ENCODE data around the gene HDAC4. TPM values are rescaled to one million over a fixed set of nuclear protein-coding genes. Genes with fewer than 3 reads are reported as not detected.
A peak's percentile ranks its signal among the peaks of the same experiment; 100 is the strongest.

Gene HDAC4
- total and polyA plus RNA-seq, 7 donors = 7.9 to 329 (median 129) TPM

DNA sequence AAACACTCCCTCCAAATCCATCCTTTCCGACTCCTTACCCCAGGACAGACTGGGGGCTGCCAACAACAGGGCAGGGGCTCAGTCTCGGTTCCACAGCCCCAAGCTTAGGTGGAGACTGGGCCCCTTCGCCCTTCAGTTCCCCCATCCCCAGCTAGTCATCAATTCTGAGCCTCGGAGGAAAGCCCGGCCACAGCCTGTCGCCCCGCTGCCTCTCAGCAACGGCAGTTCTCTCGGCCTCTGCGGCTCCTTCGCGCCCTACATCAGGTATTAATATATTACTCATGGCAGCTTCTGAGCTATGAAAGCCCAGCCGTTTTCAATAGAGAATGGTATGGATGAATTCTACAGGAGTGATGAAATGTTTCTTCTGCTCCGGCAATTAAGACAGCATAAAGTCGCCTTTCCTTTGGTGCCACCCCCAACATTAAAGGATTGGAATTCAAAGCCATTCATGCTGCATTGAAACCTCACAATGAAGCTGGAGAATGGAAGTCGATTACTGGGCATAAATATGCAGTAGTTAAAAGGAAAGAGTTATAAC, 2.8 kb downstream of the HDAC4 start:
- peaks cover 51% of the 10 kb centered on the region for H3K4me1 ChIP-seq
- DNase-seq (no peak), ATAC-seq (no peak)
- no peak overlapping the region for H3K4me3 ChIP-seq
- H3K9me3 ChIP-seq = no peaks in the 10 kb centered on the region
- WGBS, 3 donors = 81 to 85% (median 83%) methylated on average over 16 of the region's 16 CpGs
- TF ChIP-seq, protein P1, sequence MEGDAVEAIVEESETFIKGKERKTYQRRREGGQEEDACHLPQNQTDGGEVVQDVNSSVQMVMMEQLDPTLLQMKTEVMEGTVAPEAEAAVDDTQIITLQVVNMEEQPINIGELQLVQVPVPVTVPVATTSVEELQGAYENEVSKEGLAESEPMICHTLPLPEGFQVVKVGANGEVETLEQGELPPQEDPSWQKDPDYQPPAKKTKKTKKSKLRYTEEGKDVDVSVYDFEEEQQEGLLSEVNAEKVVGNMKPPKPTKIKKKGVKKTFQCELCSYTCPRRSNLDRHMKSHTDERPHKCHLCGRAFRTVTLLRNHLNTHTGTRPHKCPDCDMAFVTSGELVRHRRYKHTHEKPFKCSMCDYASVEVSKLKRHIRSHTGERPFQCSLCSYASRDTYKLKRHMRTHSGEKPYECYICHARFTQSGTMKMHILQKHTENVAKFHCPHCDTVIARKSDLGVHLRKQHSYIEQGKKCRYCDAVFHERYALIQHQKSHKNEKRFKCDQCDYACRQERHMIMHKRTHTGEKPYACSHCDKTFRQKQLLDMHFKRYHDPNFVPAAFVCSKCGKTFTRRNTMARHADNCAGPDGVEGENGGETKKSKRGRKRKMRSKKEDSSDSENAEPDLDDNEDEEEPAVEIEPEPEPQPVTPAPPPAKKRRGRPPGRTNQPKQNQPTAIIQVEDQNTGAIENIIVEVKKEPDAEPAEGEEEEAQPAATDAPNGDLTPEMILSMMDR (IDR thresholded peaks at IDR 0.05) = no peak
- H3K36me3 ChIP-seq (ENCODE audit: insufficient read depth in 1 of 2, low read depth in 1 of 2) = no peaks in the 10 kb centered on the region
- H3K27ac ChIP-seq = peak overlapping the region; percentile 11
- intact Hi-C loops (cut with DNase I) = loop anchor here in 1 of 2 donors (5.0 to 10.0 kb wide), 2 partner anchors 86 to 253 kb away; no protein-coding TSS in a partner anchor
- H3K27me3 ChIP-seq (ENCODE audit: insufficient read depth in 3 of 3, low read length in 2 of 3) = no peaks in the 10 kb centered on the region

DNA sequence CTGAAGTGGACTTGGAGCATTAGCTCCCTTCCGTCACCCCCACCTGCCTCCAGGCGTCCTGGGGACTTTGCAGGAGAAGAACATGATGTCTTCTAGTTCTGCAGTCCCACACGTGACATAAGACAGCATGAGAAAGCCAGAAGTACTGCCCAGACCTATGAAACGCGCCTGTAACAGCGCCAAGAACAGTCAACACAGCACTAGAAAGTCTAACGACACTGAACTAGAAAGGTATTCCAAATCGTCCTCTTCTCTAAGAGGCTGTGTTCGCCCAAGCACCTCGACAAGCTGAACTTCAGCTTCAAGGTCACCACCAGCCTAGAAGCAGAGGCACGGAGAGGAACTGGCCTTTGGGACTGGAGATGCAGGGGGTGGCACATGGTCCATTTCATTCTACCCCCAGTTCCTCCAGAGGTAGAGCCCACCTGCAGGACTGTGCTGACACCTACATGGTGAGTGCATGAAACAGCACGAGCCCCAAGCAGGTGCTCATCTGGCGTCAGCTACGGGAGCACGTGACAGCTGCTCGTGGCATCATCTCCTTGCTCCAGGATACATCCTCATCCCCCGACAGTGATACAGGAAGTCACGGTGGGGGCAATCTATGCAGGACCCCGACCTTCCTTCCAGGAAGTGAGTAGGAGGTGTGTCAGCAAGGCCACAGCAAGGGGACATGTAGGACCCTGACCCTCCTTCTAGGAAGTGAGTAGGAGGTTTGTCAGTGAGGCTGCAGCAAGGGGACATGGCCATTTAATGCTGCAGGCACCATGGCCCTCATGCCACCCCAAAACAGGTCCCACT, 3.7 kb downstream of the HDAC4 start:
- Histone ChIP-seq H3K9me3 (no peaks in the 10 kb centered on the region), H3K27ac (peak overlapping the region; percentile 51), H3K4me3 (no peak overlapping the region), H3K36me3 (ENCODE audit: insufficient read depth in 1 of 2, low read depth in 1 of 2) (no peaks in the 10 kb centered on the region), H3K27me3 (ENCODE audit: insufficient read depth in 3 of 3, low read length in 2 of 3) (no peaks in the 10 kb centered on the region), H3K4me1 (peaks cover 49% of the 10 kb centered on the region)
- 41 to 63% (median 60%) methylated on average over 19 of the region's 19 CpGs for WGBS, 3 donors
- DNase-seq (peak in 1 of 2 donors; percentile 73), ATAC-seq (peak in 3 of 4 donors; percentile 14 to 30 (median 18))
- TF ChIP-seq, protein P1 (IDR thresholded peaks at IDR 0.05) = peak; percentile 6
- intact Hi-C loops (cut with DNase I) = loop anchor here in 1 of 2 donors (5.0 to 10.0 kb wide), 2 partner anchors 85 to 252 kb away; no protein-coding TSS in a partner anchor

DNA sequence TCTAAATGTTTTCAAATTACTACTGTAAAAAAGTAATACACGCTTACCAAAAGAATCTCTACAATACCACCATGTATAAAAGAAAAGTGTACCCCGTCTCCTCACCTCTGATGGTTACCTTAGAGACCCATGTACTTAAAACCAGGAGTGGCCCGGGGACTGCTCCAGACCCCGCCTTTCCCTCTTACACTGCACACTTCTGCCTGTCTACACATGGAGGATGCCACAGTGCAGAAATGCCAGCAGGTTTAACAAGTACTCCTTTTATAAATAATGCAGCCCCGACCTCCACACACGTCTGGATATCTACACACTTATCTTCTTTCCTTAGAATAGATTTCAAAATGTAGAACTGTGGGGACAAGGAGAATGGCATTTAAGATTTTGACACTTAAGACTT, 5.3 kb downstream of the HDAC4 start:
- no peaks in the 10 kb centered on the region for H3K36me3 ChIP-seq (ENCODE audit: insufficient read depth in 1 of 2, low read depth in 1 of 2)
- TF ChIP-seq, protein P1 (IDR thresholded peaks at IDR 0.05) = no peak
- no peaks in the 10 kb centered on the region for H3K9me3 ChIP-seq
- H3K27ac ChIP-seq = no peak overlapping the region
- intact Hi-C loops (cut with DNase I) = loop anchor here in 1 of 2 donors (5.0 to 10.0 kb wide), 2 partner anchors 83 to 251 kb away; no protein-coding TSS in a partner anchor
- ATAC-seq (no peak), DNase-seq (no peak)
- H3K4me1 ChIP-seq = peaks cover 48% of the 10 kb centered on the region
- 83 to 90% (median 83%) methylated on average over 6 of the region's 6 CpGs for WGBS, 3 donors
- H3K4me3 ChIP-seq = no peak overlapping the region
- no peaks in the 10 kb centered on the region for H3K27me3 ChIP-seq (ENCODE audit: insufficient read depth in 3 of 3, low read length in 2 of 3)

DNA sequence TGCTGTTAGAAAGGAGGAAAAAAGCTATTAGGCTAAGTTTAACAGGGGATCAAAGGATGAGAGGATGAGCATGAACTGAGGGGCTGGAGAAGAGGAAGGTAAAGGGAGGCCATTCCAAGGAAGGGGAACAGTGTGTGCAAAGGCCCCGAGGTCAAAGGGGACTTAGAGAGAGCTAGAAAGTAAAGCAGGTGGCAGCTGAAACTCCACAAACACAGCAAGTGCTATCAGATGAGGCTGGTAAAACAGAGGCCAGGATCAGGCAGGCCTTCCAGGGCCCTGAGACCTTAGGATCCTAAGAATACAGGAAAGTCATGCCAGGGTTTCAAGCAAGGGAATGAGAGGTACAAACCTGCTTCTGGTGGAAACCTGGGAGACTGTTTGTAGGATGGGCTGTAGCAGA, 5.8 kb downstream of the HDAC4 start:
- Histone ChIP-seq H3K9me3 (no peaks in the 10 kb centered on the region), H3K4me3 (no peak overlapping the region), H3K27ac (no peak overlapping the region), H3K36me3 (ENCODE audit: insufficient read depth in 1 of 2, low read depth in 1 of 2) (no peaks in the 10 kb centered on the region), H3K27me3 (ENCODE audit: insufficient read depth in 3 of 3, low read length in 2 of 3) (no peaks in the 10 kb centered on the region), H3K4me1 (peaks cover 48% of the 10 kb centered on the region)
- DNase-seq (no peak), ATAC-seq (no peak)
- intact Hi-C loops (cut with DNase I) = loop anchor here in 1 of 2 donors (5.0 to 10.0 kb wide), 2 partner anchors 83 to 250 kb away; no protein-coding TSS in a partner anchor
- TF ChIP-seq, protein P1 (IDR thresholded peaks at IDR 0.05) = no peak
- 80 to 84% (median 84%) methylated on average over 1 of the region's 1 CpG for WGBS, 3 donors

All from psoas muscle (tissue), 8 donors.